GM23338 (cell line): ENCODE results near the gene IL10. TPM values are rescaled to one million over a fixed set of nuclear protein-coding genes. Genes with fewer than 3 reads are reported as not detected.

Experiments used
- ATAC-seq: fragments of 200-7000 bp; cut with Tn5 transposase; 3 replicates; pipeline ENCODE4 v1.9.1; 2020
- DNase-seq: peaks from one replicate; pipeline ENCODE4 v3.0.0-alpha.2; 2015; ENCODE audit warnings: low spot score
- H2AFZ ChIP-seq: fragments of 200-600 bp; sonication (generic); 2 replicates; pipeline ENCODE4 v1.8.0; 2016; ENCODE audit warnings: antibody characterized with exemption, mild to moderate bottlenecking, moderate library complexity
- H3F3A ChIP-seq: fragments of 200-600 bp; sonication (generic); replicated peaks from 2 replicates; pipeline ENCODE4 v1.8.0; 2017; ENCODE audit warnings: antibody characterized with exemption, mixed run types, low read depth
- H3K27ac ChIP-seq: fragments of 200-600 bp; sonication (generic); 2 replicates; pipeline ENCODE4 v1.6.1; 2016; ENCODE audit warnings: low read depth
- H3K27me3 ChIP-seq: fragments of 200-600 bp; sonication (generic); 2 replicates; pipeline ENCODE4 v1.8.0; 2016; ENCODE audit warnings: mild to moderate bottlenecking, mixed run types, moderate library complexity; ENCODE audit not compliant: insufficient read depth
- H3K36me3 ChIP-seq: fragments of 200-600 bp; sonication (generic); 2 replicates; pipeline ENCODE4 v1.8.0; 2016; ENCODE audit warnings: mild to moderate bottlenecking; ENCODE audit not compliant: insufficient read depth
- H3K4me1 ChIP-seq: fragments of 200-600 bp; sonication (generic); 2 replicates; pipeline ENCODE4 v1.8.0; 2016; ENCODE audit warnings: mild to moderate bottlenecking, moderate library complexity; ENCODE audit not compliant: insufficient read depth
- H3K4me2 ChIP-seq: fragments of 200-600 bp; sonication (generic); 2 replicates; pipeline ENCODE4 v1.7.1; 2017; ENCODE audit warnings: mixed run types
- H3K4me3 ChIP-seq: fragments of 200-600 bp; sonication (generic); 2 replicates; pipeline ENCODE4 v1.6.1; 2016; ENCODE audit warnings: mixed run types
- H3K79me2 ChIP-seq: fragments of 200-600 bp; sonication (generic); replicated peaks from 2 replicates; pipeline ENCODE4 v1.8.0; 2017; ENCODE audit warnings: mild to moderate bottlenecking; ENCODE audit not compliant: insufficient read depth
- H3K9me2 ChIP-seq: fragments of 200-600 bp; sonication (generic); 2 replicates; pipeline ENCODE4 v1.8.0; 2017; ENCODE audit not compliant: insufficient read depth
- H4K20me1 ChIP-seq: fragments of 200-600 bp; sonication (generic); replicated peaks from 2 replicates; pipeline ENCODE4 v1.8.0; 2017; ENCODE audit warnings: mild to moderate bottlenecking; ENCODE audit not compliant: insufficient read depth
- H3K27ac Mint-ChIP-seq: 2 replicates; pipeline ENCODE4 v1.8.0; 2020; ENCODE audit warnings: inconsistent platforms, mild to moderate bottlenecking, moderate library complexity, mixed read lengths
- H3K27me3 Mint-ChIP-seq: 3 replicates; pipeline ENCODE4 v1.8.0; 2022; ENCODE audit warnings: low read depth, mild to moderate bottlenecking, moderate library complexity, mixed read lengths, inconsistent platforms; ENCODE audit not compliant: insufficient read depth, poor library complexity
- H3K36me3 Mint-ChIP-seq: 3 replicates; pipeline ENCODE4 v1.8.0; 2021; ENCODE audit warnings: low read depth, mild to moderate bottlenecking, inconsistent platforms, moderate library complexity, mixed read lengths
- H3K4me1 Mint-ChIP-seq: 3 replicates; pipeline ENCODE4 v1.8.0; 2020; ENCODE audit warnings: mild to moderate bottlenecking, inconsistent platforms, mixed read lengths
- H3K4me3 Mint-ChIP-seq: 3 replicates; pipeline ENCODE4 v1.8.0; 2021; ENCODE audit warnings: moderate library complexity, mild to moderate bottlenecking, inconsistent platforms, mixed read lengths
- H3K9me3 Mint-ChIP-seq: 3 replicates; pipeline ENCODE4 v1.8.0; 2020; ENCODE audit warnings: moderate library complexity, mild to moderate bottlenecking, inconsistent platforms, mixed read lengths
- JUNB ChIP-seq: IDR thresholded peaks from one replicate; pipeline ENCODE4 v1.6.1; 2016; ENCODE audit warnings: antibody characterized with exemption; ENCODE audit not compliant: unreplicated experiment
- NANOG ChIP-seq: IDR thresholded peaks from 2 replicates; pipeline ENCODE4 v1.6.1; 2016; ENCODE audit warnings: antibody characterized with exemption, borderline replicate concordance
- REST ChIP-seq: IDR thresholded peaks from one replicate; pipeline ENCODE4 v1.6.1; 2018; ENCODE audit warnings: antibody characterized with exemption; ENCODE audit not compliant: unreplicated experiment
- STAT1 ChIP-seq: IDR thresholded peaks from one replicate; pipeline ENCODE4 v1.6.1; 2016; ENCODE audit warnings: antibody characterized with exemption; ENCODE audit not compliant: unreplicated experiment
- ZNF114 ChIP-seq: fragments of 250-450 bp; sonication (Bioruptor Pico); IDR thresholded peaks from 2 replicates; pipeline ENCODE4 v1.5.0; 2020; ENCODE audit warnings: mild to moderate bottlenecking, moderate library complexity
- ZNF331 ChIP-seq: fragments of 250-450 bp; sonication (Bioruptor Pico); IDR thresholded peaks from 2 replicates; pipeline ENCODE4 v1.5.0; 2020; ENCODE audit warnings: low read depth, mild to moderate bottlenecking, moderate library complexity
- ZNF462 ChIP-seq: fragments of 250-450 bp; sonication (Bioruptor Pico); IDR thresholded peaks from 2 replicates; pipeline ENCODE4 v1.5.0; 2020; ENCODE audit warnings: mild to moderate bottlenecking, moderate library complexity
- polyA plus RNA-seq: library from polyadenylated mRNA; unstranded; fragments of >200 nt; fragmentation: Nextera tagmentation; extraction: Ambion mirVana; gene quantifications from 2 replicates; pipeline ENCODE4 v1.2.1, GENCODE V29; 2016
- total RNA-seq: library from RNA; depleted of rRNA; stranded (reverse); fragments of >200 nt; shearing (Covaris generic); gene quantifications from 2 replicates; pipeline ENCODE4 v1.2.3, GENCODE V29; 2014

IL10 gene
- total and polyA plus RNA-seq, 2 experiments from 2014 or later = not detected

- TF ChIP-seq JUNB = no peak
- TF ChIP-seq ZNF462 (CRISPR knock-in tag) = no peak
- no peak for TF ChIP-seq STAT1
- no peak for TF ChIP-seq NANOG
- no peak for TF ChIP-seq REST
- no peak for TF ChIP-seq ZNF331 (CRISPR knock-in tag)
- no peak for TF ChIP-seq ZNF114 (CRISPR knock-in tag)
- Histone ChIP-seq H3K27me3 (no peaks in the 10 kb centered on the region), H3K36me3 (no peaks in the 10 kb centered on the region), H2AFZ (no peak overlapping the region), H3K79me2 (no peaks in the 10 kb centered on the region), H4K20me1 (peaks cover 4% of the 10 kb centered on the region; the same call in 1 of the 2 replicates), H3K4me3 (no peak overlapping the region), H3K9me2 (no peaks in the 10 kb centered on the region), H3K4me2 (no peak overlapping the region), H3F3A (no peaks in the 10 kb centered on the region), H3K27ac (no peak overlapping the region), H3K4me1 (no peaks in the 10 kb centered on the region)
- Mint-ChIP-seq H3K27me3 (peaks cover 6% of the 10 kb centered on the region), H3K27ac (no peak overlapping the region), H3K36me3 (no peaks in the 10 kb centered on the region), H3K4me1 (peaks cover 11% of the 10 kb centered on the region; the same call in 2 of the 3 replicates), H3K9me3 (no peaks in the 10 kb centered on the region), H3K4me3 (no peak overlapping the region)
- no peak for DNase-seq
- ATAC-seq = no peak; the same call in 1 of the 3 replicates
These were observed 29.4 kb downstream of the IL10 start for GRCh38 chr1:206742719-206743383.
